DOHH2 (cell line): Measurements from ENCODE around the gene ANKRD33B.

Experiments used
- H3F3A ChIP-seq: fragments of 200-600 bp; sonication (generic), shearing (Covaris generic); 2 replicates; pipeline ENCODE4 v1.6.0; 2016; ENCODE audit warnings: antibody characterized with exemption, mild to moderate bottlenecking; ENCODE audit not compliant: control insufficient read depth, insufficient read depth
- H3K27ac ChIP-seq: fragments of 200-600 bp; sonication (generic); 2 replicates; pipeline ENCODE4 v1.5.1; 2014; ENCODE audit warnings: low read depth, mild to moderate bottlenecking, low read length, moderate library complexity
- H3K27me3 ChIP-seq: fragments of 200-600 bp; sonication (generic); 2 replicates; pipeline ENCODE4 v1.6.1; 2014; ENCODE audit warnings: mild to moderate bottlenecking, low read length, mixed read lengths; ENCODE audit not compliant: control insufficient read depth
- H3K36me3 ChIP-seq: fragments of 200-600 bp; sonication (generic); 2 replicates; pipeline ENCODE4 v1.6.1; 2014; ENCODE audit warnings: mild to moderate bottlenecking, low read length, moderate library complexity, mixed read lengths; ENCODE audit not compliant: control insufficient read depth
- H3K4me1 ChIP-seq: fragments of 200-600 bp; sonication (generic); 2 replicates; pipeline ENCODE4 v1.6.1; 2014; ENCODE audit warnings: mild to moderate bottlenecking, low read length, mixed read lengths; ENCODE audit not compliant: control insufficient read depth
- H3K4me2 ChIP-seq: fragments of 200-600 bp; sonication (generic); 2 replicates; pipeline ENCODE4 v1.6.0; 2014; ENCODE audit warnings: mild to moderate bottlenecking, low read length, moderate library complexity
- H3K4me3 ChIP-seq: fragments of 200-600 bp; sonication (generic); 2 replicates; pipeline ENCODE4 v1.5.1; 2014; ENCODE audit warnings: mild to moderate bottlenecking, low read length, mixed read lengths
- H3K79me2 ChIP-seq: fragments of 200-600 bp; sonication (generic); 2 replicates; pipeline ENCODE4 v1.6.1; 2014; ENCODE audit warnings: mild to moderate bottlenecking, low read length, mixed read lengths; ENCODE audit not compliant: control insufficient read depth
- H3K9me2 ChIP-seq: fragments of 200-600 bp; sonication (generic); replicated peaks from 2 replicates; pipeline ENCODE4 v1.6.1; 2014; ENCODE audit warnings: mild to moderate bottlenecking, low read length, mixed read lengths; ENCODE audit not compliant: control insufficient read depth
- H3K9me3 ChIP-seq: fragments of 200-600 bp; sonication (generic); 2 replicates; pipeline ENCODE4 v1.6.1; 2014; ENCODE audit warnings: antibody characterized with exemption, low read length, mixed read lengths; ENCODE audit not compliant: control insufficient read depth, insufficient read depth
- H4K20me1 ChIP-seq: fragments of 200-600 bp; sonication (generic); 2 replicates; pipeline ENCODE4 v1.6.0; 2014; ENCODE audit warnings: low read depth, mild to moderate bottlenecking, antibody characterized with exemption, low read length, moderate library complexity; ENCODE audit not compliant: control insufficient read depth, insufficient read depth
- CTCF ChIP-seq: fragments of 200-600 bp; sonication (generic); IDR thresholded peaks from one replicate; pipeline ENCODE4 v1.5.1; 2014; ENCODE audit warnings: antibody characterized with exemption, mild to moderate bottlenecking, low read depth, low read length; ENCODE audit not compliant: poor library complexity, severe bottlenecking
- EZH2phosphoT487 ChIP-seq: fragments of 200-600 bp; sonication (generic); IDR thresholded peaks from 2 replicates; pipeline ENCODE4 v1.6.1; 2017; ENCODE audit warnings: borderline replicate concordance, mild to moderate bottlenecking, antibody characterized with exemption, low read length, moderate library complexity, mixed read lengths

ANKRD33B gene

GRCh38 chr5:10527281-10527950 is 36.5 kb upstream of the ANKRD33B start:
- Histone ChIP-seq H3K36me3 (no peaks in the 10 kb centered on the region), H3K4me2 (no peak overlapping the region), H3K4me1 (peaks cover 10% of the 10 kb centered on the region; the same call in 1 of the 2 replicates), H3K9me3 (peaks cover 1% of the 10 kb centered on the region; the same call in 1 of the 2 replicates), H3K27ac (no peak overlapping the region), H3K79me2 (no peaks in the 10 kb centered on the region), H3K27me3 (peaks cover 9% of the 10 kb centered on the region; the same call in 1 of the 2 replicates), H3K4me3 (no peak overlapping the region), H4K20me1 (no peaks in the 10 kb centered on the region), H3F3A (no peaks in the 10 kb centered on the region), H3K9me2 (no peaks in the 10 kb centered on the region)
- TF ChIP-seq EZH2phosphoT487 (no peak), CTCF (no peak)

- H3K9me3 ChIP-seq = no peaks in the 10 kb centered on the region
Observed at GRCh38 chr5:10528056-10528816, 35.6 kb upstream of the ANKRD33B start.

GRCh38 chr5:10528827-10529226 is 35.0 kb upstream of the ANKRD33B start:
- Histone ChIP-seq H4K20me1 (no peaks in the 10 kb centered on the region), H3K27ac (no peak overlapping the region), H3K4me2 (no peak overlapping the region), H3K79me2 (no peaks in the 10 kb centered on the region), H3K9me2 (no peaks in the 10 kb centered on the region), H3K36me3 (no peaks in the 10 kb centered on the region), H3K9me3 (no peaks in the 10 kb centered on the region), H3K4me1 (peaks cover 10% of the 10 kb centered on the region; the same call in 1 of the 2 replicates), H3F3A (no peaks in the 10 kb centered on the region), H3K27me3 (peaks cover 9% of the 10 kb centered on the region), H3K4me3 (no peak overlapping the region)
- TF ChIP-seq EZH2phosphoT487 = no peak
- TF ChIP-seq CTCF = no peak

More at GRCh38 chr5:10528056-10528816, 35.6 kb upstream of the ANKRD33B start:
- Histone ChIP-seq H3K9me2 (no peaks in the 10 kb centered on the region), H3K27ac (no peak overlapping the region), H4K20me1 (no peaks in the 10 kb centered on the region), H3K36me3 (no peaks in the 10 kb centered on the region), H3K4me3 (no peak overlapping the region), H3F3A (no peaks in the 10 kb centered on the region), H3K4me2 (no peak overlapping the region), H3K27me3 (peaks cover 9% of the 10 kb centered on the region; the same call in 1 of the 2 replicates), H3K79me2 (no peaks in the 10 kb centered on the region), H3K4me1 (peaks cover 10% of the 10 kb centered on the region; the same call in 1 of the 2 replicates)
- TF ChIP-seq EZH2phosphoT487 (no peak), CTCF (no peak)
